Heart right ventricle (tissue), 16 donors: ENCODE data around the gene MMP24OS. TPM values are rescaled to one million over a fixed set of nuclear protein-coding genes. Genes with fewer than 3 reads are reported as not detected.

ENCODE experiments used
- ATAC-seq, 8 donors: fragments of 200-7000 bp; cut with Tn5 transposase; one replicate each; pipeline ENCODE4 v1.9.1; 2020; ENCODE audit warnings: mild to moderate bottlenecking in 8 of 8, moderate library complexity in 8 of 8, moderate number of reproducible peaks in 1 of 8
- DNase-seq, 2 donors: peaks; one replicate each; pipeline ENCODE4 v3.0.0-alpha.2; 2020
- H3K27ac ChIP-seq, 10 donors: fragments of 200-600 bp; sonication (generic) in 2 of 10; one replicate each; pipeline versions ENCODE4 v1.5.0 to v1.8.0; 2020 to 2022; ENCODE audit warnings: mild to moderate bottlenecking in 3 of 10
- H3K27me3 ChIP-seq, 7 donors: fragments of 200-600 bp; one replicate each; pipeline ENCODE4 v1.8.0; 2021 to 2022; ENCODE audit warnings: mild to moderate bottlenecking in 2 of 7
- H3K36me3 ChIP-seq, 9 donors: fragments of 200-600 bp; sonication (generic) in 1 of 9; one replicate each; pipeline versions ENCODE4 v1.5.0 to v1.8.0; 2020 to 2022; ENCODE audit warnings: mild to moderate bottlenecking in 2 of 9
- H3K4me1 ChIP-seq, 9 donors: fragments of 200-600 bp; sonication (generic) in 1 of 9; one replicate each; pipeline versions ENCODE4 v1.5.0 to v1.8.0; 2020 to 2022; ENCODE audit warnings: mild to moderate bottlenecking in 4 of 9
- H3K4me3 ChIP-seq, 10 donors: fragments of 200-600 bp; sonication (generic) in 2 of 10; one replicate each; pipeline versions ENCODE4 v1.5.0 to v1.8.0; 2020 to 2022; ENCODE audit warnings: mild to moderate bottlenecking in 7 of 10, moderate library complexity in 2 of 10
- H3K9me3 ChIP-seq, 11 donors: fragments of 200-600 bp in 10 of 11; sonication (generic) in 2 of 11; one replicate each; pipeline versions ENCODE4 v1.5.0 to v1.8.0; 2013 to 2022; ENCODE audit warnings: mild to moderate bottlenecking in 2 of 11, control low read depth in 1 of 11, moderate library complexity in 1 of 11
- CTCF ChIP-seq, 9 donors: fragments of 200-600 bp; sonication (generic) in 2 of 9; IDR thresholded peaks; one replicate each; pipeline versions ENCODE4 v1.5.0 to v1.8.0; 2021 to 2022; ENCODE audit warnings: antibody characterized with exemption in 9 of 9, mild to moderate bottlenecking in 5 of 9, moderate library complexity in 1 of 9
- WGBS, 2 donors: extraction: QIAGEN DNeasy Blood & Tissue Kit; methylation state at CpG; one replicate each; pipeline ENCODE4 v1.1.7; 2013; ENCODE audit warnings: inconsistent platforms in 1 of 2; 5-methylcytosine and 5-hydroxymethylcytosine counted together
- intact Hi-C, 10 donors: fragments of 100-400 bp; cut with DNase I; formaldehyde crosslinking; loops; one replicate each; pipeline versions ENCODE4 v1.11.1 to v1.14.2; 2022
- polyA plus RNA-seq, 2 donors: library from polyadenylated mRNA; stranded (reverse); fragments of 200-250 nt; gene quantifications; one replicate each; pipeline ENCODE4 v1.2.3, GENCODE V29; 2013
- total RNA-seq, 10 donors: library from RNA; stranded (reverse); fragmentation: NEBNext Ultra II Directional in 3 of 10; extraction: Animal tissue kit (Norgen Biotek cat#: 25700) in 3 of 10; gene quantifications; one replicate each; pipeline versions ENCODE4 v1.2.1 to v1.2.4, GENCODE V29; 2021 to 2023
- donor health status: Arrhythmogenic right ventricular cardiomyopathy.
- donor health status: ischemic (EF 13 %, LVEDD 7.1; RV severe dilation, severe dysfunction).
- donor health status: healthy with polysubstance abuse.
- donor health status: DM: no; HTN: yes; CAD: no.
- donor health status: DM: no; HTN: no; CAD: no.
- donor health status: ischemic (EF 25% LVEDD 6.9; RV normal size, moderate dysfunction).
- donor health status: ischemic (EF 25% LVEDD 5.7; RV mildly dilated, moderate dysfunction).
- donor health status: healthy.
- donor health status: DM: yes; HTN: yes; CAD: no.
- donor health status: Ischemic cardiomyopathy.
- donor health status: ischemic (EF 35%, LVEDD 5.7; RV mildly dilated, moderate dysfunction).
- donor health status: nonischemic (EF 11% LVEDD 7.7; RV severe dilation, severe dysfunction).
- donor health status: DM: yes; HTN: yes; CAD: no.
- donor health status: PGD.
- donor health status: ischemic (EF 29% LVEDD 5.4; RV normal size, mild dysfunction).
- donor health status: nonischemic (EF 23%, LVEDD 6.1; RV moderate dilation, normal function).

Gene MMP24OS
- total and polyA plus RNA-seq, 12 donors: 14.4 to 64.1 (median 46.1) TPM

- TF ChIP-seq CTCF (IDR thresholded peaks at IDR 0.05): no peak
- Histone ChIP-seq H3K4me3 (no peak overlapping the region), H3K9me3 (no peaks in the 10 kb centered on the region), H3K4me1 (peaks cover 0 to 23% (median 5%) of the 10 kb centered on the region in 9 donors), H3K27ac (no peak overlapping the region), H3K36me3 (peaks cover 0 to 92% (median 21%) of the 10 kb centered on the region in 9 donors), H3K27me3 (no peaks in the 10 kb centered on the region)
- DNase-seq (no peak), ATAC-seq (no peak)
- 91 to 92% methylated on average over 20 of the region's 20 CpGs for WGBS, 2 donors
- intact Hi-C loops: loop anchor here in 6 of 10 donors (10.0 kb wide), 4 partner anchors 126 to 446 kb away; partner anchors contain the start of genes EDEM2 (in 1 of the 6) and NCOA6 (in 1 of the 6)
Measured at GRCh38 chr20:35271073-35271882, 6.6 kb downstream of the MMP24OS start.

DNA sequence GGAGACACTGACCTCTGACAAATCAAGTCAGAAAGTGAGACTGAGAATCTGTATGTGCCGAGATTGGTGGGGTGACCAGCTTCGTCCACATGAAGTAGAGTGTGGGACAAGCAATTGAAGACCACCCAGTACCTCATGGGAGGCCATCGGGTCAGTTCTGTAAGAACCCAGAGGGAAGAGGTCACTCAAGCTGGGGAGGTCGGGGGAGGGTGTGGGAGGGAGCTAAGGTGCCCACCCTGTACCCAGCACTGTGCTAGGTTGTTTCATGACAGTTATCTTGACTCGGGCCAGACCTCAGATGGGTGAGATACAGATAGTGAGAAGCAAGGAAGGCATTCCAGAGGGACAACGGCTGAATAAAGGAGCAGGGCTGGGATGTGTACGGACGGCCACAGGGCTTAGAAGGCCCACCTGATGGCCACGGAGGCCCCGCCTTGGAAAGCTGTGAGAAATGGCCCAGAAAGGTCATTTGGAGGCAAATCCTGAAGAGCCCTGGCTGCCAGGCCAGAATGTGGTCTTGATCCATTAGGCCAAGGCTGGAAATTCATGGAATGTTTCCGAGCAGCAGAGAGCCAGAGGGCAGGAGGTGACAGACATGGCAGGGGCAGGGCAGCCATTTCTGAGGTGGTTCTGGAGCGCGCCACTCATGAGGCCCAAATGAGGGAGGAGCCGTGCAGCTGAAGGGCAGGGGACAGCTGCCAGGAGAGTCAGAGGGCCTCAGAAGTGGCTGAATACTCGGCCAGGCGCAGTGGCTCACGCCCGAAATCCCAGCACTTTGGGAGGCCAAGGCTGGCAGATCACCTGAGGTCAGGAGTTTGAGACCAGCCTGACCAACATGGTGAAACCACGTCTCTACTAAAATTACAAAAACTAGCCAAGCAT is 7.7 kb downstream of the MMP24OS start:
- H3K9me3 ChIP-seq: no peaks in the 10 kb centered on the region
- no peaks in the 10 kb centered on the region for H3K27me3 ChIP-seq
- H3K27ac ChIP-seq: no peak overlapping the region
- no peak for ATAC-seq
- TF ChIP-seq CTCF (IDR thresholded peaks at IDR 0.05): no peak
- peaks cover 0 to 87% (median 21%) of the 10 kb centered on the region in 9 donors for H3K36me3 ChIP-seq
- no peak overlapping the region for H3K4me3 ChIP-seq
- no peak for DNase-seq
- WGBS, 2 donors: 87 to 89% methylated on average over 19 of the region's 19 CpGs
- intact Hi-C loops: loop anchor here in 6 of 10 donors (10.0 kb wide), 4 partner anchors 125 to 445 kb away; partner anchors contain the start of genes EDEM2 (in 1 of the 6) and NCOA6 (in 1 of the 6)
- peaks cover 0 to 15% (median 0%) of the 10 kb centered on the region in 9 donors for H3K4me1 ChIP-seq

DNA sequence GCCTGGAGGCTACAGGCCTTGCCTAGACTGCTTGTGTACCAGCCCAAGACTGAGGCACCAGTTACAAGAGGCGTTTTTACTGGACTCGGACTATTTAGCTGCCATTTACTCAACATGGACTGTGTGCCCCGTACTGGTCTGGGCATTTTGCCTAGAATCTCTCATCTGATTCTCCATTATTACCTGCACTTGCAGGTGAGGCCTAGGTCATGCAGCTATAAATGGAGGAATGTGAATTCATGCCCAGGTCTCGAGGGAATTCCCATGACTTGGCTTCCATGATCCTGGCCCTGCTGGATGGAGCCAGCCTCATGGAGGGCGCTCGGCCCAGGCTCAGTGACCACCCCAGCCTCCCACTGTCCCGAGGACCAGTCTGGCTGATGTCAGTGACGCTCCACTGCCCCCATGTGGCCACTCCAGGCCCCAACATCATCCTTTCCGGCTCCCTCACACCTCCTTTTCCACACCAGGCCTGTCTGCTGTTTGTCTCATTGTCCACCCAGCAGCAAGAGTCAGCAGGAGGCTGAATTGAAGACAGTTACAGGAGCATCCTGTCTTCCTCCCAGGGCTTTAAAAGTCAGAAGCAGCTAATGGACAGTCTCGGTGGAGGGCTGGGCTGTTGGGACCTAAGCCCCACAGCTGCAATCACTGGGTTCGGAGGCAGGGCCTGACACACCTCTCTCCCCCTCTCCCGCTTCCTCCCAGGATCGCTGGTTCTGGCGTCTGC is 8.7 kb downstream of the MMP24OS start:
- intact Hi-C loops: loop anchor here in 4 of 10 donors (5.0 to 10.0 kb wide), 5 partner anchors 122 to 434 kb away; partner anchors contain the start of genes EDEM2 (in 3 of the 4) and TRPC4AP (in 1 of the 4)
- TF ChIP-seq CTCF (IDR thresholded peaks at IDR 0.05): peak; percentile 43 to 78 (median 72)
- Histone ChIP-seq H3K4me1 (peaks cover 0 to 16% (median under 1%) of the 10 kb centered on the region in 9 donors), H3K36me3 (peaks cover 0 to 81% (median 21%) of the 10 kb centered on the region in 9 donors), H3K9me3 (no peaks in the 10 kb centered on the region), H3K27ac (no peak overlapping the region), H3K4me3 (no peak overlapping the region), H3K27me3 (no peaks in the 10 kb centered on the region)
- WGBS, 2 donors: 59 to 60% methylated on average over 14 of the region's 14 CpGs
- DNase-seq (peak; percentile 52 to 63), ATAC-seq (peak; percentile 43 to 76 (median 70))
